Sigmoid colon (tissue), 7 donors: ENCODE results near the gene PLCH1. TPM values are rescaled to one million over a fixed set of nuclear protein-coding genes. Genes with fewer than 3 reads are reported as not detected.

Experiments
- DNase-seq: peaks from one replicate; pipeline ENCODE4 v3.0.0-alpha.2; 2019
- H3K27ac ChIP-seq, 4 donors: fragments of 200-600 bp; sonication (generic); one replicate each; pipeline ENCODE4 v1.5.1; 2016 to 2019; ENCODE audit warnings: mild to moderate bottlenecking in 1 of 4
- H3K27me3 ChIP-seq, 3 donors: fragments of 200-600 bp; sonication (generic); one replicate each; pipeline ENCODE4 v1.5.1; 2019; ENCODE audit warnings: mild to moderate bottlenecking in 1 of 3
- H3K36me3 ChIP-seq, 4 donors: fragments of 200-600 bp; sonication (generic); one replicate each; pipeline ENCODE4 v1.5.1; 2016 to 2019
- H3K4me1 ChIP-seq, 4 donors: fragments of 200-600 bp; sonication (generic); one replicate each; pipeline ENCODE4 v1.5.1; 2017 to 2019
- H3K4me3 ChIP-seq, 4 donors: fragments of 200-600 bp; sonication (generic); one replicate each; pipeline ENCODE4 v1.5.1; 2017 to 2019; ENCODE audit warnings: mild to moderate bottlenecking in 2 of 4, moderate library complexity in 1 of 4
- H3K9me3 ChIP-seq, 4 donors: fragments of 200-600 bp in 3 of 4; sonication (generic) in 3 of 4; one replicate each; pipeline versions ENCODE4 v1.5.1 to v1.6.1; 2013 to 2019
- EP300 ChIP-seq, 4 donors: sonication (generic); formaldehyde crosslinking; IDR thresholded peaks; one replicate each; pipeline ENCODE4 v1.6.1; 2017; ENCODE audit warnings: antibody characterized with exemption in 4 of 4
- POLR2A ChIP-seq, 2 donors: fragments of 450-650 bp; IDR thresholded peaks; one replicate each; pipeline ENCODE4 v1.6.1; 2016; ENCODE audit warnings: antibody characterized with exemption in 2 of 2, mild to moderate bottlenecking in 2 of 2, moderate library complexity in 2 of 2
- POLR2AphosphoS5 ChIP-seq, 4 donors: sonication (generic); formaldehyde crosslinking; IDR thresholded peaks; one replicate each; pipeline ENCODE4 v1.6.1; 2017; ENCODE audit warnings: antibody characterized with exemption in 4 of 4
- WGBS, 2 donors: extraction: QIAGEN DNeasy Blood & Tissue Kit; methylation state at CpG; one replicate each; pipeline ENCODE4 v1.1.7; 2013; 5-methylcytosine and 5-hydroxymethylcytosine counted together
- intact Hi-C: fragments of 100-400 bp; cut with DNase I; formaldehyde crosslinking; loops from one replicate; pipeline ENCODE4 v1.15.1; 2023
- polyA plus RNA-seq, 3 donors: library from polyadenylated mRNA; stranded (reverse); fragments of 200-250 nt; gene quantifications; one replicate each; pipeline ENCODE4 v1.2.3, GENCODE V29; 2013
- total RNA-seq, 4 donors: library from RNA; depleted of rRNA; stranded (reverse); fragments of >200 nt; gene quantifications; one replicate each; pipeline ENCODE4 v1.1.0, GENCODE V29; 2016
- TF ChIP-seq, protein P1 (sequence below), 4 experiments: fragments of 450-650 bp in 3 of 4; fragments of 200-600 bp in 1 of 4; IDR thresholded peaks; one replicate each; pipeline ENCODE4 v1.5.1; 2016 to 2019; ENCODE audit warnings: antibody characterized with exemption in 4 of 4, mild to moderate bottlenecking in 3 of 4, moderate library complexity in 2 of 4
- donor health status: healthy with polysubstance abuse.
- donor health status: Bipolar disorder and iron deficiency.
- donor health status: healthy.

Gene PLCH1
- total and polyA plus RNA-seq, 7 donors = 0.36 to 1.9 (median 0.83) TPM

DNA sequence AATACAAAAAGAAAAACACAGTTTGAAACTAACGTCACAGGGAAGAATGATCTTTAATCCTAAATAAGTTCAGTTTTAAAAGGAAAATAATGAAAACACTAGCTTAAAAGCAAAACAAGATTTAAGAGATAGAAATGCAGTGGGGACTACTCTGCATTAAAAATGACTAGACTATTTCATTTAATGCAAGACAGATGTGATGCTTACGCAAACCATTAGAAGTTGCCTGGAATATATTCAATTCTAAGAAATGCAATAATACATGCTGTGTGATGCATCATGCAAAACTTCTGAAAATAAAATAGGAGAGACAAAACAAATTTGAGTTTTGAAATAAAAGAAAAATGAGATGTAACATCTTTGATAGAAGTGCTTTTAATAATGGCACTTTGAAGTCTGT is 353.8 kb downstream of the PLCH1 start:
- TF ChIP-seq, protein P1, sequence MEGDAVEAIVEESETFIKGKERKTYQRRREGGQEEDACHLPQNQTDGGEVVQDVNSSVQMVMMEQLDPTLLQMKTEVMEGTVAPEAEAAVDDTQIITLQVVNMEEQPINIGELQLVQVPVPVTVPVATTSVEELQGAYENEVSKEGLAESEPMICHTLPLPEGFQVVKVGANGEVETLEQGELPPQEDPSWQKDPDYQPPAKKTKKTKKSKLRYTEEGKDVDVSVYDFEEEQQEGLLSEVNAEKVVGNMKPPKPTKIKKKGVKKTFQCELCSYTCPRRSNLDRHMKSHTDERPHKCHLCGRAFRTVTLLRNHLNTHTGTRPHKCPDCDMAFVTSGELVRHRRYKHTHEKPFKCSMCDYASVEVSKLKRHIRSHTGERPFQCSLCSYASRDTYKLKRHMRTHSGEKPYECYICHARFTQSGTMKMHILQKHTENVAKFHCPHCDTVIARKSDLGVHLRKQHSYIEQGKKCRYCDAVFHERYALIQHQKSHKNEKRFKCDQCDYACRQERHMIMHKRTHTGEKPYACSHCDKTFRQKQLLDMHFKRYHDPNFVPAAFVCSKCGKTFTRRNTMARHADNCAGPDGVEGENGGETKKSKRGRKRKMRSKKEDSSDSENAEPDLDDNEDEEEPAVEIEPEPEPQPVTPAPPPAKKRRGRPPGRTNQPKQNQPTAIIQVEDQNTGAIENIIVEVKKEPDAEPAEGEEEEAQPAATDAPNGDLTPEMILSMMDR (IDR thresholded peaks at IDR 0.05) = no peak
- TF ChIP-seq POLR2A (IDR thresholded peaks at IDR 0.05) (no peak), POLR2AphosphoS5 (IDR thresholded peaks at IDR 0.05) (peak; percentile 4 to 63 (median 44)), EP300 (IDR thresholded peaks at IDR 0.05) (no peak)
- DNase-seq = no peak
- intact Hi-C loops = no loop called here
- Histone ChIP-seq H3K27me3 (no peaks in the 10 kb centered on the region), H3K36me3 (no peaks in the 10 kb centered on the region), H3K9me3 (peaks cover 0 to 3% (median 0%) of the 10 kb centered on the region in 4 donors), H3K4me3 (no peak overlapping the region), H3K27ac (peak overlapping the region in 3 of 4 donors; percentile 8 to 37 (median 10)), H3K4me1 (peaks cover 0 to 11% (median 3%) of the 10 kb centered on the region in 4 donors)
- 78 to 89% methylated on average over 2 of the region's 2 CpGs for WGBS, 2 donors

DNA sequence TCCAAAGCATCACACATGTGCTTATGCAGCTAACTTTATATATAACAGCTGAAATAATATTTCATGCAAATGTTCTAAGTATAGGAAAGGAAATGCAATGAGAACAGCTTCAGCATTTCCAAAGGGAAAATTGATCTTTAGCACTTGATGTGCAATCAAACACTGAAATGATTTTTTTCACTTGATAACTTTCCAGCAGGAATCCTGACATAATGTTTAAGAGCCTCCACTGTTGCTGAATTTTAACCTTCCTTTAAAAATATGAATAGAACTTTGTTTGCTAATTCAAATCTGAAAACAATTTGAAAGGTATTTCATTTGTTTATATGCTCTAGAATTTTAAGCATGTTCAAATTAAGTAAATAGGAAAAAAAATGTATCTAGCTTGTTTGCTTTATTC is 354.5 kb downstream of the PLCH1 start:
- peaks cover 0 to 11% (median 3%) of the 10 kb centered on the region in 4 donors for H3K4me1 ChIP-seq
- intact Hi-C loops = no loop called here
- H3K36me3 ChIP-seq = no peaks in the 10 kb centered on the region
- no peak for TF ChIP-seq POLR2AphosphoS5 (IDR thresholded peaks at IDR 0.05)
- no peak for TF ChIP-seq EP300 (IDR thresholded peaks at IDR 0.05)
- TF ChIP-seq POLR2A (IDR thresholded peaks at IDR 0.05) = no peak
- TF ChIP-seq, protein P1 (IDR thresholded peaks at IDR 0.05) = no peak
- DNase-seq = no peak
- H3K4me3 ChIP-seq = no peak overlapping the region
- H3K27me3 ChIP-seq = no peaks in the 10 kb centered on the region
- H3K9me3 ChIP-seq = peaks cover 0 to 3% (median 0%) of the 10 kb centered on the region in 4 donors
- peak overlapping the region in 1 of 4 donors; percentile 8 for H3K27ac ChIP-seq

DNA sequence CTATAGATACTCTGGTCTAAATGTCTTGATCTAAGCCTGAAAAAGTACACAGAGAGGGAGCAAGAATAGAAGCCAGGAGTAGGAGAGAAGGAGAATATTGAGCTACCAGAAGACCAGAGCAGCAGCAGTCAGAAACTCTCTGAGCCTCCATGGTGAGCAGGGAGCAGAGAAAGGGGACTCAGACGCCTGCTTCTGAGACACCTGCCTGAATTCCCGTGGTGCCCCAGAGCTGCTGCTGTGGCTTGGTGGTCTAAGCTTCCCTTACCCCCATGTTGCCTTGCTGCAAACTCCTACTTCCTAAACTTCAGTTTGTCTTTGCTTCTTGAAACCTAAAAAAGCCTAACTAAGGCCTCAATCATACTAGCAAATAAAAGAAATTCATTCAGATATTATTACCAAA is 356.5 kb downstream of the PLCH1 start:
- WGBS, 2 donors = 78 to 85% methylated on average over 2 of the region's 2 CpGs
- Histone ChIP-seq H3K9me3 (no peaks in the 10 kb centered on the region), H3K4me1 (peaks cover 0 to 11% (median 3%) of the 10 kb centered on the region in 4 donors), H3K4me3 (no peak overlapping the region), H3K27me3 (no peaks in the 10 kb centered on the region), H3K27ac (no peak overlapping the region), H3K36me3 (no peaks in the 10 kb centered on the region)
- intact Hi-C loops = loop anchor here (10.0 kb wide), 1 partner anchor 316 kb away; no protein-coding TSS in a partner anchor
- no peak for TF ChIP-seq POLR2A (IDR thresholded peaks at IDR 0.05)
- no peak for TF ChIP-seq EP300 (IDR thresholded peaks at IDR 0.05)
- no peak for TF ChIP-seq POLR2AphosphoS5 (IDR thresholded peaks at IDR 0.05)
- no peak for DNase-seq

DNA sequence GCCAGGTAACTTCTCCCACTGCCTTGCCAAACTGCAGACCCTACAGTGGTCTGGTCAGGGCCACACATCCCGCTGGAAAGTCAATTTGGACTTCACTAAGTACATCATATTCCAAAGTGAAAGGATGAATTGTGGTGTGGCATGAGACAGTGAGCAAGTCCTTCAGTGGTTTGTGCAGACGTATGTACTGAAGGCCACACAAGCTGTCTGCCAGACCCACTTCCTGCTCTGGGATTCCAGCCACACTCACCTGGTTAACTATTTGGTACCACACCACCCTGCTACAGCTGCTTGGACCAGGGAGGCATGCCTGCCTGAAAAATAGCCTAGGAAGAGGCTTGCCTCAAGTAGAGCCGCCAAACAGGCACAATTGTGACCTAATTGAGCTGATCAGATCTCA is 357.3 kb downstream of the PLCH1 start:
- TF ChIP-seq POLR2AphosphoS5 (IDR thresholded peaks at IDR 0.05) (no peak), POLR2A (IDR thresholded peaks at IDR 0.05) (no peak), EP300 (IDR thresholded peaks at IDR 0.05) (no peak)
- TF ChIP-seq, protein P1 (IDR thresholded peaks at IDR 0.05) = no peak
- Histone ChIP-seq H3K4me3 (no peak overlapping the region), H3K27ac (no peak overlapping the region), H3K27me3 (no peaks in the 10 kb centered on the region), H3K9me3 (no peaks in the 10 kb centered on the region), H3K36me3 (no peaks in the 10 kb centered on the region), H3K4me1 (peaks cover 0 to 11% (median 3%) of the 10 kb centered on the region in 4 donors)
- WGBS, 2 donors = 44 to 68% methylated on average over 3 of the region's 3 CpGs
- DNase-seq = no peak
- intact Hi-C loops = loop anchor here (10.0 kb wide), 1 partner anchor 317 kb away; no protein-coding TSS in a partner anchor

DNA sequence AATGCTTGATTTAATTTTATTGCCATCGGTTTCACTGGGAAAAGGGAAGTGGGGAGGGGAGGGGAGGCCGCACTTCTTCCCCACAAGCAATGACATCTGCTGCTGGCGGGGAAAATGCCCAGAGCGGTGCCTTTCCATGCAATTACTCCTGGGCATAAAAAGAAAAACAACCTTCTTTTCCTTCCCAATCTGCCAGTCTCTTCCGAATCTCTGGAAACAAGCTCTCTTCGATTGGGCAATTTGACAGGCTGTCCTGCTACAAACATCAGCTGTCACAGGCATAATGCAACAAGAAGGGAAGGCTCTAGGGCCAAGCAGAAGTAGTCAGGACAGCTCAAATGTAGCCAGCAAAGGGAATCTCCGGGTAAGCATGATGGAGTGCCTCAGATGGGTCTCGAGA is 358.0 kb downstream of the PLCH1 start:
- peaks cover 0 to 8% (median 3%) of the 10 kb centered on the region in 4 donors for H3K4me1 ChIP-seq
- no peak overlapping the region for H3K4me3 ChIP-seq
- H3K9me3 ChIP-seq = no peaks in the 10 kb centered on the region
- no peak for DNase-seq
- intact Hi-C loops = loop anchor here (10.0 kb wide), 1 partner anchor 318 kb away; no protein-coding TSS in a partner anchor
- H3K27ac ChIP-seq = no peak overlapping the region
- 69 to 86% methylated on average over 8 of the region's 8 CpGs for WGBS, 2 donors
- TF ChIP-seq EP300 (IDR thresholded peaks at IDR 0.05) (no peak), POLR2A (IDR thresholded peaks at IDR 0.05) (no peak), POLR2AphosphoS5 (IDR thresholded peaks at IDR 0.05) (no peak)
- TF ChIP-seq, protein P1 (IDR thresholded peaks at IDR 0.05) = no peak
- H3K27me3 ChIP-seq = no peaks in the 10 kb centered on the region
- H3K36me3 ChIP-seq = no peaks in the 10 kb centered on the region
